Body of pancreas (tissue), 4 donors: ENCODE measurements around the gene PLXNB1. TPM values are rescaled to one million over a fixed set of nuclear protein-coding genes. Genes with fewer than 3 reads are reported as not detected.
A peak's percentile ranks its signal among the peaks of the same experiment; 100 is the strongest.

Experiments
- ATAC-seq: fragments of 150-250 bp; one replicate; pipeline ENCODE4 v1.9.1; 2016
- DNase-seq, 4 donors: peaks; one replicate each; pipeline ENCODE4 v3.0.0-alpha.2; 2019
- H3K27ac ChIP-seq, 4 donors: fragments of 200-600 bp; sonication (generic); 1 replicate in 3 of 4; 2 replicates in 1 of 4; pipeline versions ENCODE4 v1.5.1 to v1.6.1; 2016 to 2019; ENCODE audit warnings: mild to moderate bottlenecking in 1 of 4, mixed read lengths in 1 of 4, moderate library complexity in 1 of 4
- H3K27me3 ChIP-seq, 2 donors: fragments of 200-600 bp; sonication (generic); one replicate each; pipeline ENCODE4 v1.6.0; 2016; ENCODE audit warnings: mild to moderate bottlenecking in 1 of 2
- H3K36me3 ChIP-seq, 2 donors: fragments of 200-600 bp; sonication (generic); replicated peaks in 1 of 2; 2 replicates each; pipeline ENCODE4 v1.5.1; 2016; ENCODE audit warnings: low read depth in 2 of 2; ENCODE audit not compliant: insufficient read depth in 1 of 2
- H3K4me1 ChIP-seq: fragments of 200-600 bp; sonication (generic); one replicate; pipeline ENCODE4 v1.6.0; 2016
- H3K4me3 ChIP-seq, 2 donors: fragments of 200-600 bp; sonication (generic); 1 replicate in 1 of 2; 2 replicates in 1 of 2; pipeline ENCODE4 v1.5.1; 2016 to 2019
- H3K9me3 ChIP-seq, 3 donors: fragments of 200-600 bp; sonication (generic); 1 replicate in 2 of 3; 2 replicates in 1 of 3; pipeline ENCODE4 v1.5.1; 2016
- POLR2A ChIP-seq, 3 donors: fragments of 450-650 bp; IDR thresholded peaks; one replicate each; pipeline ENCODE4 v1.6.1; 2016; ENCODE audit warnings: antibody characterized with exemption in 3 of 3, mild to moderate bottlenecking in 2 of 3
- WGBS, 2 donors: methylation state at CpG; one replicate each; pipeline ENCODE4 v1.1.5; 2017; 5-methylcytosine and 5-hydroxymethylcytosine counted together
- intact Hi-C: fragments of 100-400 bp; cut with DNase I; formaldehyde crosslinking; loops from one replicate; pipeline ENCODE4 v1.15.1; 2023
- total RNA-seq, 2 donors: library from RNA; depleted of rRNA; stranded (reverse); fragments of >200 nt; gene quantifications; one replicate each; pipeline ENCODE4 v1.1.0, GENCODE V29; 2016
- TF ChIP-seq, protein P1 (sequence below), 7 experiments: fragments of 450-650 bp in 4 of 7; fragments of 200-600 bp in 3 of 7; sonication (generic) in 3 of 7; IDR thresholded peaks; one replicate each; pipeline ENCODE4 v1.5.1; 2016 to 2019; ENCODE audit warnings: antibody characterized with exemption in 7 of 7

The PLXNB1 gene
- total RNA-seq, 2 donors from 2014 or later = 118 to 311 TPM

DNA sequence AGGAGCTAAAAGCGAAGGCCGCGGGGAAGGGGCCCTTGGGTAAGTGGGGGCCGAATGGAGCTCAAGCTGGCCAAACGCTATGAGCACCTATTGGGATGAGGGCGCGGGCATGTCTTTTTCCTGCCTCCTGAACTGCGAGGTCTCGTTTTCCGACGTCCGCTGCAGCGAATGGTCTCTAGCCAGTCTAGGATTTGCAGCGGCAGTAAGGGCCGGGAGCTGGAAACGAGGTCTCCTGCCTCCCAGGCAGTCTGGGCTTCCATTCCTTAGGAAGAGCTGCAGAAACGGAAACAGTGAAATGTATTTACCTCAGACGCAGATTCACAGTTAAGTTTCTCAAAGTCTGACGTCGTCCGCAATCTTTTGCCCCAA, 10.7 kb upstream of the PLXNB1 start:
- no peak for DNase-seq
- peak; percentile 1 for ATAC-seq
- H3K27ac ChIP-seq = peak overlapping the region; percentile 71 to 93 (median 85)
- intact Hi-C loops = no loop called here
- peaks cover 0 to 4% of the 10 kb centered on the region in 2 donors for H3K36me3 ChIP-seq
- H3K9me3 ChIP-seq = no peaks in the 10 kb centered on the region
- H3K4me1 ChIP-seq = peaks cover 31% of the 10 kb centered on the region
- H3K27me3 ChIP-seq = no peaks in the 10 kb centered on the region
- 1 to 2% methylated on average over 21 of the region's 21 CpGs for WGBS, 2 donors
- no peak for TF ChIP-seq POLR2A (IDR thresholded peaks at IDR 0.05)
- TF ChIP-seq, protein P1, sequence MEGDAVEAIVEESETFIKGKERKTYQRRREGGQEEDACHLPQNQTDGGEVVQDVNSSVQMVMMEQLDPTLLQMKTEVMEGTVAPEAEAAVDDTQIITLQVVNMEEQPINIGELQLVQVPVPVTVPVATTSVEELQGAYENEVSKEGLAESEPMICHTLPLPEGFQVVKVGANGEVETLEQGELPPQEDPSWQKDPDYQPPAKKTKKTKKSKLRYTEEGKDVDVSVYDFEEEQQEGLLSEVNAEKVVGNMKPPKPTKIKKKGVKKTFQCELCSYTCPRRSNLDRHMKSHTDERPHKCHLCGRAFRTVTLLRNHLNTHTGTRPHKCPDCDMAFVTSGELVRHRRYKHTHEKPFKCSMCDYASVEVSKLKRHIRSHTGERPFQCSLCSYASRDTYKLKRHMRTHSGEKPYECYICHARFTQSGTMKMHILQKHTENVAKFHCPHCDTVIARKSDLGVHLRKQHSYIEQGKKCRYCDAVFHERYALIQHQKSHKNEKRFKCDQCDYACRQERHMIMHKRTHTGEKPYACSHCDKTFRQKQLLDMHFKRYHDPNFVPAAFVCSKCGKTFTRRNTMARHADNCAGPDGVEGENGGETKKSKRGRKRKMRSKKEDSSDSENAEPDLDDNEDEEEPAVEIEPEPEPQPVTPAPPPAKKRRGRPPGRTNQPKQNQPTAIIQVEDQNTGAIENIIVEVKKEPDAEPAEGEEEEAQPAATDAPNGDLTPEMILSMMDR (IDR thresholded peaks at IDR 0.05) = no peak
- H3K4me3 ChIP-seq = peak overlapping the region; percentile 61 to 78

DNA sequence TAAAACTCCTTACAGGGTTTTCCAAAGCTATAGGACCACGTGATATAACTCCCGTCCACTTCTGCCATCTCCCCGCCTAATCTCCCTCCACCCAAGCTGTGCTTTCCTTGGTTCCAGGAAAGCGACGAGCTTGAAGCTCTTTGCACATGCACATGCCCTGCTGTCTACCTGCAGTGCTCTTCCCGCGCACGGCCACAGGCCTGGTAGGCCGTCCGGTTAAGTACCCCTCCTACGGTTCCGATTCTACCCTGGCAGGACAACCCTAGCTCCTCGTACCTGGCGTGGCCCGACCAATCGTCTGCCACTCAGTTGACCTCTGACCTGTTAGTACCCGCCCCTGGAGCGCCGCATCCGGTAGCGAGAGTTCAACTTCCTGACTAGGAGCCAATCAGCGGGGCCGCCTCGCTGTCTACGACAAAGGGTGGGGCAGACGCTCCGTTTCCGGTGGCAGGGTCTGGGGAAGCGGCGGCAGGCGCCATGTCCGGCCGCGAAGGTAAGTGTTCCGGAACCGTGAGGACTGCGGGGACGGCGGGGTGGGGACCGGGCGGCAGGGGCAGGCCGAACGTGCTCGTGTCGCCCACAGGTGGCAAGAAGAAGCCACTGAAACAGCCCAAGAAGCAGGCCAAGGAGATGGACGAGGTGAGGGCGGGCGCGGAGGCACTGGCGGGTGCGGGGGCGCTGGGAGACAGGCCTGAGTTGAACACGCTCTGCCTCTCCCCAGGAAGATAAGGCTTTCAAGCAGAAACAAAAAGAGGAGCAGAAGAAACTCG, 10.1 kb upstream of the PLXNB1 start, which contains the start of the genes CCDC51 and TMA7:
Gene CCDC51, minus strand, starts transcription at position 300 of the 770 bp plus-strand sequence. CDS start 4,991 bp downstream, outside the sequence.
Gene TMA7, plus strand, starts transcription at position 438 of the 770 bp plus-strand sequence. Its CDS starts 40 bp downstream, at position 478.
- ATAC-seq = peak; percentile 98
- Histone ChIP-seq H3K9me3 (no peaks in the 10 kb centered on the region), H3K27ac (peak within 1 kb of the TSS; percentile 71 to 93 (median 85)), H3K4me1 (peaks cover 31% of the 10 kb centered on the region), H3K27me3 (no peaks in the 10 kb centered on the region), H3K36me3 (peaks cover 0 to 4% of the 10 kb centered on the region in 2 donors), H3K4me3 (peak within 1 kb of the TSS; percentile 61 to 78)
- intact Hi-C loops = loop anchor here (5.0 kb wide), 1 partner anchor 38 kb away; no protein-coding TSS in a partner anchor
- peak; percentile 99 for DNase-seq
- peak; percentile 81 to 94 (median 90) for TF ChIP-seq POLR2A (IDR thresholded peaks at IDR 0.05)
- TF ChIP-seq, protein P1 (IDR thresholded peaks at IDR 0.05) = no peak
- 0 to 2% methylated on average over 29 to 53 of the region's 54 CpGs for WGBS, 2 donors

DNA sequence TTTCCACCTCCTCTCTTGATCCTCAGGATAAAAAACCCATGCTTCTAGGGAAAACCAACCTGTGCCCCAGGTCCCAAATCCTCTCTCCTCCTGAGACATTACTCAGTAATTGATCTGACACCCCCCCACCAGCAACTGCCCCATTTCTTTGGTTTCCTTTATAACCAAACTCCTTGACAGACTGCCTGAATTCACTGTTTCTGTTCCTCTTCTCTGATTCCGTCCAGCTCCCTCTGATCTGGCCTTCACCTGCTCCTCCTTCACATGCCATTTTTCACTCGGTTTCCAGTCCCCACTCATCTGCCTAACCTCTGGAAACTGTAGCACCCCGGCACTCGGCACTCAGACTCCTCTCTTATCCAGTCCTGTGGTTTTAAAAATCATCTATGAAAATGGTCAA, 7.9 kb upstream of the PLXNB1 start:
- intact Hi-C loops = loop anchor here (2.0 to 5.0 kb wide), 2 partner anchors 36 to 163 kb away; no protein-coding TSS in a partner anchor
- ATAC-seq = no peak
- Histone ChIP-seq H3K4me3 (no peak overlapping the region), H3K27ac (no peak overlapping the region), H3K27me3 (no peaks in the 10 kb centered on the region), H3K9me3 (no peaks in the 10 kb centered on the region), H3K4me1 (peaks cover 31% of the 10 kb centered on the region), H3K36me3 (peaks cover 0 to 3% of the 10 kb centered on the region in 2 donors)
- TF ChIP-seq, protein P1 (IDR thresholded peaks at IDR 0.05) = no peak
- no peak for TF ChIP-seq POLR2A (IDR thresholded peaks at IDR 0.05)
- DNase-seq = no peak
- 75 to 79% methylated on average over 4 of the region's 4 CpGs for WGBS, 2 donors

DNA sequence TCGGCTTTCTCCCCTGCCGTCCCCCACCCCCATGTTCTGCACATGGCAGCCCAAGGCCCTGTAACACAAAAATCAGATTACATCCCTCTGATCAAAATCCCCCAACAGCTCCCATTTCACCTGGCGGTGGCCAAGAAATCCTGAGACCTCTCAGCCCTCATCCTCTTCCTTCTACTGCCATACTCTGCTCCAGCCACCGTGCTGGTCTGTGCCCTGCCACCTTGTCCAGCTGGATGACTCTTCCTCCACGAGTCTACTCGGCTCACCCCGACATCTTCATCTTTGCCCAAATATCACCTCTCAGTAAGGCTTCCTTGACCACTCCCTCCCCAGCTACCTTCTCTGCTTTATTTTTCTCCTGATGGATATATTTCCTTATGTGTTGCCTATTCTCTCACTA, 7.0 kb upstream of the PLXNB1 start:
- no peak for ATAC-seq

More for the DNA sequence above, 7.0 kb upstream of the PLXNB1 start:
- no peak overlapping the region for H3K27ac ChIP-seq
- H3K4me1 ChIP-seq = peaks cover 29% of the 10 kb centered on the region
- intact Hi-C loops = loop anchor here (2.0 to 5.0 kb wide), 2 partner anchors 35 to 162 kb away; no protein-coding TSS in a partner anchor
- no peak for DNase-seq
- no peaks in the 10 kb centered on the region for H3K27me3 ChIP-seq
- H3K36me3 ChIP-seq = no peaks in the 10 kb centered on the region
- no peaks in the 10 kb centered on the region for H3K9me3 ChIP-seq
- TF ChIP-seq, protein P1 (IDR thresholded peaks at IDR 0.05) = no peak
- TF ChIP-seq POLR2A (IDR thresholded peaks at IDR 0.05) = no peak
- WGBS, 2 donors = 70% methylated on average over 7 of the region's 7 CpGs
- no peak overlapping the region for H3K4me3 ChIP-seq
